Endodermal cell (in vitro differentiated cells): Measurements from ENCODE around the gene ACYP2. TPM values are rescaled to one million over a fixed set of nuclear protein-coding genes. Genes with fewer than 3 reads are reported as not detected.
"Not testable (repeated sequence)": the region's sequence is repeated elsewhere in the genome, so short reads cannot be mapped to it uniquely, and the experiment has no call there.

Source experiments
- DNase-seq: peaks from one replicate; pipeline ENCODE4 v3.0.0-alpha.2; 2017
- H3K27ac ChIP-seq: 2 replicates; pipeline ENCODE4 v1.5.1; 2013; ENCODE audit warnings: mild to moderate bottlenecking, low read depth, low read length, moderate library complexity
- H3K27me3 ChIP-seq: 2 replicates; pipeline ENCODE4 v1.6.1; 2013; ENCODE audit warnings: mild to moderate bottlenecking, low read length, moderate library complexity; ENCODE audit not compliant: insufficient read depth, control insufficient read depth, poor library complexity, severe bottlenecking
- H3K36me3 ChIP-seq: 2 replicates; pipeline ENCODE4 v1.7.0; 2013; ENCODE audit warnings: mild to moderate bottlenecking, low read length, moderate library complexity; ENCODE audit not compliant: control insufficient read depth, insufficient read depth
- H3K4me1 ChIP-seq: one replicate; pipeline ENCODE4 v1.7.0; 2013; ENCODE audit warnings: low read length; ENCODE audit not compliant: control insufficient read depth, insufficient read depth
- H3K4me3 ChIP-seq: 2 replicates; pipeline ENCODE4 v1.5.1; 2013; ENCODE audit warnings: mild to moderate bottlenecking, low read length, moderate library complexity
- H3K9ac ChIP-seq: 2 replicates; pipeline ENCODE4 v1.6.1; 2013; ENCODE audit warnings: mild to moderate bottlenecking, low read length, moderate library complexity; ENCODE audit not compliant: poor library complexity, severe bottlenecking; ENCODE audit errors: extremely low read depth
- H3K9me3 ChIP-seq: 2 replicates; pipeline ENCODE4 v1.6.1; 2013; ENCODE audit warnings: mild to moderate bottlenecking, low read length, moderate library complexity; ENCODE audit not compliant: control insufficient read depth
- H3K27ac Mint-ChIP-seq: 2 replicates; pipeline ENCODE4 v1.8.0; 2020; ENCODE audit warnings: mixed read lengths
- H3K27me3 Mint-ChIP-seq: 2 replicates; pipeline ENCODE4 v1.8.0; 2021; ENCODE audit warnings: mild to moderate bottlenecking, mixed read lengths; ENCODE audit not compliant: insufficient read depth
- H3K36me3 Mint-ChIP-seq: 2 replicates; pipeline ENCODE4 v1.8.0; 2020; ENCODE audit warnings: low read depth, mixed read lengths
- H3K4me1 Mint-ChIP-seq: 2 replicates; pipeline ENCODE4 v1.8.0; 2020; ENCODE audit warnings: mixed read lengths
- H3K4me3 Mint-ChIP-seq: 2 replicates; pipeline ENCODE4 v1.8.0; 2020; ENCODE audit warnings: mild to moderate bottlenecking, moderate library complexity, mixed read lengths
- H3K9me3 Mint-ChIP-seq: 2 replicates; pipeline ENCODE4 v1.8.0; 2020; ENCODE audit warnings: mild to moderate bottlenecking, mixed read lengths
- WGBS, 2 experiments: methylation state at CpG; one replicate each; pipeline versions ENCODE4 v1.1.5 to v1.1.7; 2013; ENCODE audit warnings: missing lambda C conversion rate in 2 of 2, mixed read lengths in 1 of 2; ENCODE audit not compliant: insufficient coverage in 1 of 2, insufficient read length in 1 of 2; 5-methylcytosine and 5-hydroxymethylcytosine counted together
- total RNA-seq, 2 donors: library from RNA; stranded (reverse); fragmentation: NEBNext Ultra II Directional in 1 of 2; extraction: Animal tissue kit (Norgen Biotek cat#: 25700) in 1 of 2; gene quantifications; 2 replicates in 1 of 2; 3 replicates in 1 of 2; pipeline ENCODE4 v1.2.1, GENCODE V29; 2021
- TF ChIP-seq, protein P1 (sequence below): fragments of 200-600 bp; sonication (generic); conservative IDR thresholded peaks from 2 replicates; pipeline ENCODE4 v1.5.0; 2021; ENCODE audit warnings: antibody characterized with exemption, mild to moderate bottlenecking

ACYP2 gene
- total RNA-seq, 2 donors from 2014 or later = 7.4 to 8.6 TPM

DNA sequence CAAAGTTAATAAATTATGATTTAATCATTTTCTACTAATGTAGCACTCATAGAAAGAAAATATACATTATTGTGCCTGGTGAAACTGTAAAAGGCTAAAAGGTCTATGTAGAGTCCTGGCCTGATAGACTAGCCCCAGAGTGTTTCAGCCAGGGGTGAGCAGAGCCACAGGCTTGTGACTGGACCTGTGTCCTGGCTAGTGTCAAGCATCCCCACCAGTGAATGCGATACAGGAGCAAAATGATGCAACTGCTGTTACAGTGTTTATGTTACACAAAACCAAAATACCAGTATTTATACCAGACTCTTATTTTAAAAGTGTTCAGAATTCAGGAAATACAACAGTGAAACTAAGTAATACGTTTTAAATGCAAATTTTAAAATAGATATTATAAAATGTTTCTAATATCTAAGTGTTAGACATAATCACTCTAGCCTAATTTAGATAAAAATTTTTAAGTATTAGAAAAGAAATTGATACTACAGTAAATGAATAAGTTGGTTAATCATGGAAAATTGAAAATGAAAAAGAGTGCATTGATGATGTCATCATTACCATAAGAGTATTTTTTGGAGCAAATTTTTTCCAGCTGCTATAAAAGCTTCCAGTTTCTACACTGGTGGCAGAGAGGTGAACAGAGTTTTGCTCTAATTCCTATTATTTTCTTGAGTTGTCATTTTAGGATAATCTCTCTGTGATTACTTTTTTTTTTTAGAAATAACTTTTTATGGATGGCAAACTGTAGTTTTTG lies 146.8 kb downstream of the ACYP2 start:
- Mint-ChIP-seq H3K9me3 (peaks cover 20% of the 10 kb centered on the region), H3K36me3 (no peaks in the 10 kb centered on the region), H3K27me3 (peaks cover 4% of the 10 kb centered on the region), H3K4me3 (no peak overlapping the region), H3K4me1 (no peaks in the 10 kb centered on the region), H3K27ac (no peak overlapping the region)
- DNase-seq = no peak
- peaks cover 8% of the 10 kb centered on the region for H3K9me3 ChIP-seq
- H3K4me3 ChIP-seq = no peak overlapping the region
- H3K4me1 ChIP-seq = no peaks in the 10 kb centered on the region
- no peaks in the 10 kb centered on the region for H3K27me3 ChIP-seq
- H3K9ac ChIP-seq = no peak overlapping the region
- no peak overlapping the region for H3K27ac ChIP-seq
- H3K36me3 ChIP-seq = no peaks in the 10 kb centered on the region
- 89 to 100% methylated on average over 1 of the region's 2 CpGs for WGBS, 2 experiments
- TF ChIP-seq, protein P1, sequence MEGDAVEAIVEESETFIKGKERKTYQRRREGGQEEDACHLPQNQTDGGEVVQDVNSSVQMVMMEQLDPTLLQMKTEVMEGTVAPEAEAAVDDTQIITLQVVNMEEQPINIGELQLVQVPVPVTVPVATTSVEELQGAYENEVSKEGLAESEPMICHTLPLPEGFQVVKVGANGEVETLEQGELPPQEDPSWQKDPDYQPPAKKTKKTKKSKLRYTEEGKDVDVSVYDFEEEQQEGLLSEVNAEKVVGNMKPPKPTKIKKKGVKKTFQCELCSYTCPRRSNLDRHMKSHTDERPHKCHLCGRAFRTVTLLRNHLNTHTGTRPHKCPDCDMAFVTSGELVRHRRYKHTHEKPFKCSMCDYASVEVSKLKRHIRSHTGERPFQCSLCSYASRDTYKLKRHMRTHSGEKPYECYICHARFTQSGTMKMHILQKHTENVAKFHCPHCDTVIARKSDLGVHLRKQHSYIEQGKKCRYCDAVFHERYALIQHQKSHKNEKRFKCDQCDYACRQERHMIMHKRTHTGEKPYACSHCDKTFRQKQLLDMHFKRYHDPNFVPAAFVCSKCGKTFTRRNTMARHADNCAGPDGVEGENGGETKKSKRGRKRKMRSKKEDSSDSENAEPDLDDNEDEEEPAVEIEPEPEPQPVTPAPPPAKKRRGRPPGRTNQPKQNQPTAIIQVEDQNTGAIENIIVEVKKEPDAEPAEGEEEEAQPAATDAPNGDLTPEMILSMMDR = no peak

DNA sequence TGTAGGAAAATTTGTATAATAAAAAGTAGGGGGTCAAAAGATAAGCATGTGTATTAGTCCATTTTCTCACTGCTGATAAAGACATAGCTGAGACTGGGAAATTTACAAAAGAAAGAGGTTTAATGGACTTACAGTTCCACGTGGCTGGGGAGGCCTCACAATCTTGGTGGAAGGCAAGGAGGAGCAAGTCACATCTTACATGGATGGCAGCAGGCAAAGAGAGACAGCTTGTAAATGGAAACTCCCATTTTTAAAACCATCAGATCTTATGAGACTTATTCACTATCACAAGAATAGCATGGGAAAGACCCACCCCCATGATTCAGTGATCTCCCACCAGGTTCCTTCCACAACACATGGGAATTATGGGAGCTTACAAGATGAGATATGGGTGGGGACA lies 149.7 kb downstream of the ACYP2 start:
- not testable (repeated sequence) for H3K9ac ChIP-seq, H3K27ac ChIP-seq, H3K4me1 Mint-ChIP-seq, H3K27me3 ChIP-seq, H3K4me3 ChIP-seq, H3K27ac Mint-ChIP-seq, H3K27me3 Mint-ChIP-seq, H3K36me3 Mint-ChIP-seq, H3K4me3 Mint-ChIP-seq, H3K9me3 ChIP-seq, H3K4me1 ChIP-seq, DNase-seq, H3K36me3 ChIP-seq
- H3K9me3 Mint-ChIP-seq = peaks cover 20% of the 10 kb centered on the region
- WGBS, 2 experiments = 71% methylated on average over 1 of the region's 1 CpG; no CpG with 5 or more reads in 1 of the 2 experiments

DNA sequence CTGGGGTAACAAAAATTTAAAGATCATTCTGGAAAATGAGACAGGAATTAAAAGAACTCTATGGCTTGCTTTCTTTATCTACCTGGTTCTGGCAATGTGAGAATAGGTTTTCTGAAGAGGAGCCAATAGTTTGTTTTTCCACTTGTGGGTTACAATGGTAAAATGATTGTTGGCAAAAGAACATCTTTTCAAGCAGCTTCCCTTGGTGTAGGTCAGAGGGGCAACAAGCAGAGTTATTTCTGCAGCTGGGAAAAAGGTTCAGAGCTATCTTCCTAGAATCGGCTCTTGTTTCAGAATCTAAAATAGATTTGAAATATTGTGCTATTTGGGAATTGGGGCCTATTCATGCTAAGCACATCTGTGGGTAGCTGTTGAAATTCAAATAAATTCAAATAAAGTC lies 152.2 kb downstream of the ACYP2 start:
- Histone ChIP-seq H3K27ac (no peak overlapping the region), H3K4me1 (no peaks in the 10 kb centered on the region), H3K27me3 (no peaks in the 10 kb centered on the region), H3K9ac (no peak overlapping the region), H3K4me3 (no peak overlapping the region), H3K36me3 (no peaks in the 10 kb centered on the region), H3K9me3 (peaks cover 8% of the 10 kb centered on the region)
- H3K36me3 Mint-ChIP-seq = no peaks in the 10 kb centered on the region
- 89% methylated on average over 1 of the region's 1 CpG; no CpG with 5 or more reads in 1 of the 2 experiments for WGBS, 2 experiments
- no peak overlapping the region for H3K27ac Mint-ChIP-seq
- peaks cover 20% of the 10 kb centered on the region for H3K9me3 Mint-ChIP-seq
- H3K4me1 Mint-ChIP-seq = peaks cover 4% of the 10 kb centered on the region
- peaks cover 5% of the 10 kb centered on the region for H3K27me3 Mint-ChIP-seq
- H3K4me3 Mint-ChIP-seq = no peak overlapping the region
- TF ChIP-seq, protein P1 = no peak
- no peak for DNase-seq
